ENCODE measurements around the gene LARP4B. TPM values are rescaled to one million over a fixed set of nuclear protein-coding genes. Genes with fewer than 3 reads are reported as not detected.

The LARP4B gene
- 10 to 100 TPM; 95.3 to 98.6 TPM for total RNA-seq
- 54.2 TPM for polyA plus RNA-seq (ENCODE audit: insufficient read depth, low read depth, low replicate concordance)
- long read RNA-seq, donor 1, full-length matches to known transcripts, result 6 of 6 reads
- long read RNA-seq, donor 1, partial matches to known transcripts, result 0 of 6 reads
- long read RNA-seq, donor 1, other reads (novel, unspliced or antisense), result 0 of 6 reads
- long read RNA-seq, donor 2, full-length matches to known transcripts, result 3 of 3 reads
- long read RNA-seq, donor 2, partial matches to known transcripts, result 0 of 3 reads
- long read RNA-seq, donor 2, other reads (novel, unspliced or antisense), result 0 of 3 reads

DNA sequence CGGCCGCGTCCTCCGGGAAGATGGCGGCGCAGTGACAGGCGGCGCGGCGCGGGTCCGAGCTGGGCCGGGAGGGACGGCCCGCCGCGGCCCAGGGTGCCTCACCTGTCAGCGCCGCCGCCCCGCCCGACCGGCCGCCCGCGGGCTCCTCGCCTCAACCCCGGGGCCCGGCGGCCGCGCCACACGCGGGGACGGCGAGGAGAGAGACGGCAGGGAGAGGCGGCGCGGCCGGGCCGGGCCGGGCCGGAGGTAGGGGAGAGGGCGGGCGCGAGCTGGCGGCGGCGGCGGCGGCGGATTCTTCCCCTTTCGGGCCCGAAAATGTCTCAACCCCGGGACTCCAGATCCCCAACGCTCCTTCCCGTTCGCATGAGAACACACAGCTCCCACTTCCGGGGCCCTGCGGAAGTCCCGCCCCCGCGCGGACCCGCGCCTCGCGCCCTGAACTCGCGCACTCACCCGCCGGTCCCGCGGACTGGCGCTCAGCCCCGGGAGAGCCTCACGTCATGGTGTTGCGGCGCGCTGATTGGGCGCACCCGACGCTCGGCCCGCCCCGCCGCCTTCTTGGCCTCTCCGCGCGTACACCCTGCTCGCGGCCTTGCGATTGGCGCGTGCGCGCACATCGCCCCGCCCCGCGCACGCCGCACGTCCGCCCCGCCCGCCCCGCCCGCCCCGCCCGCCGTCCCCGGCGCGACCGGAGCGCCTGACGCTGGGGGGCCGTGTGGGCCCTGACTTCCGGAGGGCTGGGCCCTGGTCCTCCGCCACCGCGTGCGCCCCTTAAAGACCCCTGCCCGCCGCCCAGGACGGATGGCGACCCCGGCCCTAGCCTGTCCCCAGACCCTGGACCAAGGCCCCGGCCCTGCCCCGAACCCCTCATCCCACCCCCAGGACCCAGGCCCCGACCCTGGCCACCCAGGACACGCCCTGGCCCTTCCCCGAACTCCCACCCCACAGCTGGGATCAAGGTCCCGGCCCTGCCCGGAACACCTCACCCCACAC is at the start of gene LARP4B:
LARP4B (minus strand) TSS at position 380 of the 993 bp plus-strand sequence. CDS start 45,984 bp downstream, outside the sequence.
- Histone ChIP-seq H3K36me3 (ENCODE audit: low read depth, missing control alignments) (no peaks in the 10 kb centered on the region), H3K9me3 (no peaks in the 10 kb centered on the region), H3K27ac (peak within 1 kb of the TSS; percentile 97 to 99), H3K27me3 (no peaks in the 10 kb centered on the region), H3K4me3 (peak within 1 kb of the TSS; percentile 88 to 96), H3K4me1 (peaks cover 9% of the 10 kb centered on the region)
- WGBS, 2 donors, result 0 to 3% methylated on average over 6 to 72 of the region's 137 CpGs
- intact Hi-C loops (cut with DNase I; ENCODE audit: low total_unique reads), result loop anchor here (5.0 kb wide), 1 partner anchor 56 kb away; the partner anchor contains the start of gene GTPBP4
- peak; percentile 13 for TF ChIP-seq POLR2A (IDR thresholded peaks at IDR 0.05)
- TF ChIP-seq, protein P1, sequence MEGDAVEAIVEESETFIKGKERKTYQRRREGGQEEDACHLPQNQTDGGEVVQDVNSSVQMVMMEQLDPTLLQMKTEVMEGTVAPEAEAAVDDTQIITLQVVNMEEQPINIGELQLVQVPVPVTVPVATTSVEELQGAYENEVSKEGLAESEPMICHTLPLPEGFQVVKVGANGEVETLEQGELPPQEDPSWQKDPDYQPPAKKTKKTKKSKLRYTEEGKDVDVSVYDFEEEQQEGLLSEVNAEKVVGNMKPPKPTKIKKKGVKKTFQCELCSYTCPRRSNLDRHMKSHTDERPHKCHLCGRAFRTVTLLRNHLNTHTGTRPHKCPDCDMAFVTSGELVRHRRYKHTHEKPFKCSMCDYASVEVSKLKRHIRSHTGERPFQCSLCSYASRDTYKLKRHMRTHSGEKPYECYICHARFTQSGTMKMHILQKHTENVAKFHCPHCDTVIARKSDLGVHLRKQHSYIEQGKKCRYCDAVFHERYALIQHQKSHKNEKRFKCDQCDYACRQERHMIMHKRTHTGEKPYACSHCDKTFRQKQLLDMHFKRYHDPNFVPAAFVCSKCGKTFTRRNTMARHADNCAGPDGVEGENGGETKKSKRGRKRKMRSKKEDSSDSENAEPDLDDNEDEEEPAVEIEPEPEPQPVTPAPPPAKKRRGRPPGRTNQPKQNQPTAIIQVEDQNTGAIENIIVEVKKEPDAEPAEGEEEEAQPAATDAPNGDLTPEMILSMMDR (IDR thresholded peaks at IDR 0.05), result no peak
- DNase-seq, result peak; percentile 96

DNA sequence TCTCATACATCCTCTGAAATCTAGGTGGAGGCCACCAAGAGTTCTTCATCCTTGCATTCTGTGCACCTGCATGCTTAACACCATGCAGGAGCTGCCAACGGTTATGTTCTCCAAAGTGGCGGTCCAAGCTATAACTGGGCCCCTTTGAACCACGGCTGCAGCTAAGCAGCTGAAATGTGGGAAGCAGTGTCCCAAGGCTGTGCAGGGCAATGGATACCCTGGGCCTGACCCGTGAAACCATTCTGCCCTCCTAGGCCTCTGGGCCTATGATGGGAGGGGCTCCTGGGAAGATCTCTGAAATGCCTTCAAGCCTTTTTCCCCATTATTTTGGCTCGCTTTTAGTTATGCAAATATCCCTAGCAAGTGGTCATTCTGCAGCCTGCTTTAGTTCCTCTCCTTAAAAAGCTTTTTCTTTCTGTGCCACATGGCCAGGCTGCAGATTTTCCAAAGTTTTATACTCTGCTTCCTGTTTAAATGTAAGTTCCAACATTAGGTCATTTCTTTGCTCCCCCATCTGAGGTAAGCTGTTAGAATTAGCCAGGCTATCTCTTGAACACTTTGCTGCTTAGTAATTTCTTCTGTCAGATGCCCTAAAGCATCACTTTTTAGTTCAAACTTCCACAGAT is 49.1 kb upstream of the LARP4B start:
- Histone ChIP-seq H3K4me1 (no peaks in the 10 kb centered on the region), H3K27me3 (no peaks in the 10 kb centered on the region), H3K4me3 (no peak overlapping the region), H3K9me3 (no peaks in the 10 kb centered on the region), H3K27ac (no peak overlapping the region), H3K36me3 (ENCODE audit: low read depth, missing control alignments) (no peaks in the 10 kb centered on the region)
- no peak for DNase-seq
- WGBS, 2 donors, result 94 to 100% methylated on average over 2 to 5 of the region's 5 CpGs
- TF ChIP-seq, protein P1 (IDR thresholded peaks at IDR 0.05), result no peak
- TF ChIP-seq POLR2A (IDR thresholded peaks at IDR 0.05), result no peak
- intact Hi-C loops (cut with DNase I; ENCODE audit: low total_unique reads), result no loop called here

DNA sequence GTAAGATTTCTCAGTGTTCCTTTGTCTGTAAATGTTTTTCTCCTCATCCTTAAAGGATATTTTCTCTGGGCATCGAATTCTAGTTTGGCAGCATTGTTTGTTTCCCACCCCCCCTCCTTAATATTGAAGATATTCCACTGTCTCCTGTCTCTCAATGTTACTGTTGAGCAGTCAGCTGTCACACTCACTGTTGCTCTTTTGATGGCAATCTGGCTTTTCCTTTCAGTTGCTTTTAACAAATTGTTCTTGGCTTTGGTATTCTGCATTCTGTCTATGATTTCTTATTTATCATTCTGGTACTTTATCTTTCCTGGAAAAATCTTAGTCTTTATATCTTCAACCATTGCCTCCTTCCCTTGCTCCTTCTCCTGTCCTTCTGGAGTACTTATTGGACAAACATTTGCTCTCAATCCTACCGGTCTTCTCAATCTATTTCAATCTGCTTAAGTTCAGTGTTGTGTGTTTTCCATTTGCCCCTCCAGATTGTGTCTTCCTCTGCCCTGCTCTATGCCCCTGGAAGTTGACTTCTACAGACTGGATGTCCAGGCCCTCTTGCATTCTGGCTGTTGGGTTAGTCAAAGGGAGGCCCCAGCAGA is 47.4 kb upstream of the LARP4B start:
- 90 to 95% methylated on average over 2 of the region's 2 CpGs for WGBS, 2 donors
- no peaks in the 10 kb centered on the region for H3K27me3 ChIP-seq
- no peak for DNase-seq
- H3K27ac ChIP-seq, result no peak overlapping the region
- no peaks in the 10 kb centered on the region for H3K36me3 ChIP-seq (ENCODE audit: low read depth, missing control alignments)
- no peaks in the 10 kb centered on the region for H3K4me1 ChIP-seq
- intact Hi-C loops (cut with DNase I; ENCODE audit: low total_unique reads), result no loop called here
- TF ChIP-seq, protein P1 (IDR thresholded peaks at IDR 0.05), result no peak
- TF ChIP-seq POLR2A (IDR thresholded peaks at IDR 0.05), result no peak
- H3K4me3 ChIP-seq, result no peak overlapping the region
- H3K9me3 ChIP-seq, result no peaks in the 10 kb centered on the region

DNA sequence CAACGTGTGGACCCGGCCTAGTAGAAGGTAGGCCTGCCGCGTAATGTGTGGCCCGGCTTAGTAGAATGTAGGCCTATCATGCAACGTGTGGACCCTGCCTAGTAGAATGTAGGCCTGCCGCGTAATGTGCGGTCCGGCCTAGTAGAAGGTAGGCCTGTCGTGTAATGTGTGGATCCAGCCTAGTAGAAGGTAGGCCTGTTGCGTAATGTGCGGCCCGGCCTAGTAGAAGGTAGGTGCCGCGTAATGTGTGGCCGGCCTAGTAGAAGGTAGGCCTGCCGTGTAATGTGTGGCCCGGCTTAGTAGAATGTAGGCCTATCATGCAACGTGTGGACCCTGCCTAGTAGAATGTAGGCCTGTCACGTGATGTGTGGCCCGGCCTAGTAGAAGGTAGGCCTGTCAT is 44.8 kb upstream of the LARP4B start:
- Histone ChIP-seq H3K27me3 (no peaks in the 10 kb centered on the region), H3K4me1 (no peaks in the 10 kb centered on the region), H3K27ac (no peak overlapping the region), H3K9me3 (no peaks in the 10 kb centered on the region), H3K36me3 (ENCODE audit: low read depth, missing control alignments) (no peaks in the 10 kb centered on the region), H3K4me3 (no peak overlapping the region)
- DNase-seq, result no peak
- WGBS, 2 donors, result 90 to 95% methylated on average over 22 of the region's 22 CpGs
- intact Hi-C loops (cut with DNase I; ENCODE audit: low total_unique reads), result no loop called here
- TF ChIP-seq POLR2A (IDR thresholded peaks at IDR 0.05), result no peak
- TF ChIP-seq, protein P1 (IDR thresholded peaks at IDR 0.05), result no peak

Measured in testis (tissue), 5 donors.